HG03378 (cell line): ENCODE measurements around the gene RARS2.

ENCODE experiments used
- ATAC-seq: cut with Tn5 transposase; IDR thresholded peaks from one replicate; pipeline ENCODE4 v1.9.1; 2021; ENCODE audit warnings: mild to moderate bottlenecking, moderate library complexity; ENCODE audit not compliant: unreplicated experiment

The RARS2 gene

DNA sequence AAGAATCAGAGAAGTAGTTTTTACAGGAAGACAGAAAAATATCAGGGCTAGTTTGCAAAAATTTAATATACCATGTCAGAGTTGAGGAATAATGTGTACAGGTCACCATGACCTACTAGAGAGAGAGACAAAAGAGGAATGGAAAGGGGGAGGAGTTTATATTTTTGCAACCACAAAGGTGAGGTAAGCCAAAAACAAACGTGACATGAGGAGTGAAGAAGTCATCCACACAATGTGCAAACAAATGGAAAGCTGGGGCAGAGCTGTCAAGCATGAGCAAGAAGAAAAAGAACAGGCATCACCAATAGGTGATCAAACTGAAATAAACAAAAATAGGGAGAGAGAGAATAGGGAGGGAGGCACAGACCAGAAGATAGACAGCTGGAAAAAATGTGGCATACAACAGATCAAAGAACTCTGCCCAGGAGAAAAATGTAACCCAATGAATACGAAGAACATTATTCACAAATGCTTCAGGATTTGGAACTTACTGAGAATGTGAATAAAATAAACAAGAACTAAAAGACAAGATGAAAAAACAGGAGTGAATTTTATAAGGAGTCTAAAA lies 15.5 kb downstream of the RARS2 start:
- no peak for ATAC-seq

DNA sequence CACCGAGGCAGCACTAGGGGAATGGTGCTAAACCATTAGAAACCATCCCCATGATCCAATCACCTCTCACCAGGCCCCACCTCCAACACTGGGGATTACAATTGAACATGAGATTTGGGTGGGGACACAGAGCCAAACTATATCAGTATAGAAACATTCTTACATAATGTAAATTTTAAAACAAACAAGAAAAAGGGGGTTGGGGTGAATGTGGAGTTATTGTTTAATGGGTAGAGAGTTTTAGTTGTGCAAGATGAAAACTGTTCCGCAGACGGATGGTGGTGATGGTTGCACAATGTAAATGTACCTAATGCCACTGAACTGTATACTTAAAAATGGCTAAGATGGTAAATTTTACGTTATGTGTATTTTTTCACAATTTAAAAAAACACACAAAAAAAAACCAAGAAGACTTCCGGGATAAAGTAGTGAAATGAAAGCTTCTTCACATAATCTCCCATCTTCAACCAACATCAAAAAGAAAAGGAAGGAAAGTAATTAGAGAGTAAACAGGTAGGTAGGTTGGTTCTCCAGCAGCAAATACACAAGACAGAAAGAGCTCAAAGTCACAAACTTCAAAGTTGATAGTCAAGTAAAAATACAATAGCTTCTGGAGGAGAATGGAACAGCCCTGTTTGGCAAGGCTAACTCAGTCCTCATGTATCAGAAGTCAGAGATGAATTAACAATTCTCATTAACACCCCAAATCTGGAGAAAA lies 16.3 kb downstream of the RARS2 start:
- ATAC-seq, result no peak

- ATAC-seq, result no peak
These were observed 16.9 kb downstream of the RARS2 start for GRCh38 chr6:87572883-87573282.

DNA sequence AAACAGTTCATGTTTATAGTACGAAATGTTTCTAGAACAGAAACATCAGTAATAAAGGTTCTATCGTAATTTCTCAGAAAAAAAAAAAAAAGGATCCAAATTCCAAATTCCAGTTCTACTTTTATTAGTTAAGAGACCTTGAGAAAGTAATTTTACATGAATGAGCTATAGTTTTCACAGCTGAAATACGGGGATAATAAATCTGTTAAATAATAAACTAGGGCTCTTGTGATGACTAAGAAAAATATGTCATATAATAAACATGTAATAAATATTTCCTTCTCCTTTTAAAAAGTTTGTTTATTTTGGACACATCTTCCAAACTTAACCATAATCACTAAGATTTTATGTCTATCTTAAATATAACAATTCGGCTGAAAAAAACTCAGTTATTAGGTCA lies 17.8 kb downstream of the RARS2 start:
- no peak for ATAC-seq

DNA sequence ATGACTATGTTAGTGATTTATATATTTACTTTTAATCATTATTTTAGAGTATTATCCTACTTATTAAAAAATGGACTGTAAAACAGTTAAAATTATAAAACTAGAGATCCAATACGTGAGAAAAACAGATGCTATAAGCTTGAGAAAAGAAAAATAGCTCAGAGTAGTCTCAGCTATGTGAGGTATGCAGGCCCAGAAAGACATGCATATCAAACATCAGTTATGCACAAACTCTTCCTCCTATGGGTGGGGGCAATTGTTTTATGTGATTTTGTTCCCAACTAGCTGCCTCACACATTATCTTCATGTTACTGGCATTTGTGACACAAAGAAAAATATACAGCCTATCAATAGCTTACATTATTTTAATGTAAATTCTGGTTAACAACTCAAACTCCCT lies 28.8 kb downstream of the RARS2 start:
- no peak for ATAC-seq

DNA sequence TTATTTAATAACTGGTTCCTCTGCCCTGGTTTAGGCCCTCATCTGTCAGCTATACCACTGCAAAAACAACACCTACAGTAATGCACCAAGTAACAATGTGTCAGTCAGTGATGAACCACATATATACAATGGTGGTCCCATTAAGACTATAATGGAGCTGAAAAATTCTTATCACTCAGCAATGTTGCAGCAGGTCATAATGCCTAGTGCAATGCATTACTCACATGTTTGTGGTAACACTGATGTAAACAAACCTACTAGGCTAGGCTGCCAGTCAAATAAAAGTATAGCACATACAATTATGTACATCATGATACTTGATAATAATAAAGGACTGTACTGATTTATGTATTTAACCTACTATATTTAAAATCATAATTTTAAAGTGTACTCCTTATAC lies 31.3 kb downstream of the RARS2 start:
- ATAC-seq, result no peak

- no peak for ATAC-seq
These were observed 34.3 kb downstream of the RARS2 start for GRCh38 chr6:87555506-87555905.

GRCh38 chr6:87553159-87553765 lies 36.5 kb downstream of the RARS2 start:
- ATAC-seq, result no peak

DNA sequence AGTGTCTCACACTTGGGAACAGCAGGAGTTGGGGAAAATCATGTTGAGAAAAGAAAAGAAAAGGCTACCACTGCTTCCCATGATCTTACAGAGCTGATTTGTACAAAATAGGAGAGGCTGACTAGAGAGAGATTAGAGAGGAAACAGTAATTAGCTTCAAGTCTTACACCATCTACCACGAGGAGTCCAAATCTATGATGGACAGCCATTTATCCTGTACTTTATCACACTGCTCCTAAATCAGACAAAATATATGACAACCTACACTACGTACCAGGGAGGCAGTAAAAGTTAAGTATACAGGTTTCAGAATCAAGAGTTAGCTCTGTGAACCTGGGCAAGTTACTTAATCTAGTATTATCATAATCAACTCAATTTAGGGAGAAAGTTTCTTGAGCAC lies 38.0 kb downstream of the RARS2 start:
- ATAC-seq, result no peak

DNA sequence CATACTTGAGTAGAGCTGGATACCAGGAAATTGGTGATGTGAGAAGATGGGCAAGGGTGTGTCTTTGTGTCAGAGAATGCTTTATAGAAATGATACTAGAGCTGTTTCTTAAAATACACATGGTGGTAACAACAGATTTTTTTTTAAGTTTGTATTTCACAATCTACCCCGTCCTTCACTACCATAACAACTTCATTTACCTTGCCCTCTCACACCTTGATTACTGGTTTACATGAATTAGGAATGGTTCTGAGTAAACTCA lies 45.4 kb downstream of the RARS2 start:
- ATAC-seq, result no peak

DNA sequence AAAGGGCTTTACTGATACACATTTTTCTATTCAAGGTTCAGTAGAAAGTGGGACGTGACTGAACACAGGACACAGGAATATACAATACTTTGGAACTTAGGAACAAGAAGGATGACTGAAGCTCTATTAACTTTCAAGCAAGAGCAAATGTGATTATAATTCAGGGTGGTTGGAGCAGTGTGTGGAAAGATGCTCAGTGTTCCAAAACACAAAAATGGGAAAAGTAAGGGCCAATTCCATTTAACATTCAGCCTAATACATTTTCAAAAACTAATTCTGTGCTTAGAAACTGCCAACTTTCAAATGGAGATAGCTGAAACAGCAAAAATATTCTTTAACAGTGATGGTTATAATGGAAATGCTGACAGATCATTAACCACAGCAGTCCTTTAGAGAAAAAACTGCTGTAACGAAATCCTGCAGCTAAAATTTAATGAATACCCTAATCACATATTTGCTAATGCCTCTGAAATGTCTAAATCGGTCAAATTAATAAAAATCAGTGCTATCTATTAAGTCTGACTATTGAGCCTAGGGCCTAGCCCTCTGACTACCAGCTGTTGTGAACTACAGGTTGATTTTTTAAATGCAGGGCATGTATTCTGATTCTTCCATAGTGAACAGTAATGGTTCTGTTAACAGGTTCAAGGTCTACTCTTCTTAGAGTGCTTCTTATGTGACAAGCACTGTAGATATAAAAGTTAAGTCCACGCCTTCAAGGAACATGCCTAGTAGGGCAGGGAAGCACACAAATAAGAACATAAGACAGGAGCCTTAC lies 45.9 kb downstream of the RARS2 start:
- ATAC-seq, result no peak

GRCh38 chr6:87541744-87542143 lies 48.0 kb downstream of the RARS2 start:
- ATAC-seq, result no peak

- ATAC-seq, result no peak
These were observed 48.7 kb downstream of the RARS2 start for GRCh38 chr6:87541041-87541440.

DNA sequence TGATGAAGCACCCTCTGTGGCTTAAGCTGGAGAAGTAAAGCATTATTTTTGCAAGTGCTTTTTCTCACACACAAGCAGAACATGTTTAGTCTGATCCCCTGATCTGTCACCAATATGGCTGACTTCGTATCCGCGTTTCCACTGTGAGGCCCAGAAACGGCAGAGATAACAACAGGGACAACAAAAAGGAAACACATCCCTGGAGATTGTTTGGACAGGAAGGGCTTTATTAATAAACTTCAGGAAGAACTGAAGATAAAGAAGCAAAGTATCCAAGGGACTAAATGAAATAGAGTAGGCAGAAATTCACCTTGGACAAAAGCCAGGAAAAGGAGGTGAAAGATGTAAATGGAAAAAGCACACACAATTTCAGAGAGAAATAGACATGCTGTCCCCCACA lies 49.2 kb downstream of the RARS2 start:
- ATAC-seq, result no peak

- ATAC-seq, result no peak
These were observed 50.2 kb downstream of the RARS2 start for GRCh38 chr6:87539554-87539953.

DNA sequence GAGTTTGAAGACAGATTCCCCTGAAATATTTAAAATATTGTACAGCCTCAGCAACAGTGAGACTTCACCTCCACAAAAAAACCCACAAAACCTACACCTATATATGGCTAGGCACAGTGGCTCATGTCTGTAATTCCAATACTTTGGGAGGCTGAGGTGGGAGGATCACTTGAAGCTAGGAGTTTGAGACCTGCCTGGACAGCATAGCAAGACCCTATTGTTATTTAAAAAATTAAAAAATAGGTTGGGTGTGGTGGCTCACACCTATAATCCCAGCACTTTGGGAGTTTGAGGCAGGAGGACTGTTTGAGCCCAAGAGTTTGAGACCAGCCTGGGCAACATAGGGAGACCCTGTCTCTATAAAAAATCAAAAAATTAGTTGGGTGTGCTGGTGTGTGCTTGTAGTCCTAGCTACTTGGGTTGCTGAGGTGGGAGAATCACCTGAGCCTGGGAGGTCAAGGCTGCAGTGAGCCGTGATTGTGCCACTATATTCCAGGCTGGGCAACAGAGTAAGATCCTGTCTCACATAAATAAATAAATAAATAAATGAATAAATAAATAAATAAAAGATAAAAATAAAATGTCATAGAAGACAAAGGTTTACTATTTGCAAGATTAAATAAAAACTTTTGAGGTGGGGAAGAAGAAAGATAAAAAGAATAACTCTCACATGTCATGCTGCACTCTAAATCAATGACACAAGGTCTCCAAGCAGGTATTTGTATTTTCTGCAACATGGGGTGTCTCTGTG lies 51.1 kb downstream of the RARS2 start:
- ATAC-seq, result no peak

- no peak for ATAC-seq
These were observed 55.3 kb downstream of the RARS2 start for GRCh38 chr6:87534377-87535047.

DNA sequence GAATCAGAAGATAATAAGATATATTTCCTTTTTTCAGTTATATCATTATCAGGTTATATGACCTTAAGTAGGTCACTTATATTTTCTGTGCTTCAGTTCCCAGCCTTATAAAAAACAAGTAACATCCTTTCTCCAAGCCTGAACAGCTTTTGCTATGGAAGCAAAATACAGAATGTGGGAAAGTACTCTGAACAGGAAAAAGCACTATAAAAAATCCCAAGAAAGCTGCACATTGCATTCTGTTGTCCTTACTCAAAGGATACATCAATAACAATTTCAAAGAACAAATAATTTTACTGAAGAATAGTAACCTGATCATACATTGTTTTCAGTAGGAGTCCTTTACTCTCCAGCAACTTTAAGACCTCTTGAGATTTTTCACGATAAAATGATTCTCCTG lies 60.6 kb downstream of the RARS2 start:
- no peak for ATAC-seq

GRCh38 chr6:87522686-87523085 lies 67.1 kb downstream of the RARS2 start:
- ATAC-seq, result no peak

DNA sequence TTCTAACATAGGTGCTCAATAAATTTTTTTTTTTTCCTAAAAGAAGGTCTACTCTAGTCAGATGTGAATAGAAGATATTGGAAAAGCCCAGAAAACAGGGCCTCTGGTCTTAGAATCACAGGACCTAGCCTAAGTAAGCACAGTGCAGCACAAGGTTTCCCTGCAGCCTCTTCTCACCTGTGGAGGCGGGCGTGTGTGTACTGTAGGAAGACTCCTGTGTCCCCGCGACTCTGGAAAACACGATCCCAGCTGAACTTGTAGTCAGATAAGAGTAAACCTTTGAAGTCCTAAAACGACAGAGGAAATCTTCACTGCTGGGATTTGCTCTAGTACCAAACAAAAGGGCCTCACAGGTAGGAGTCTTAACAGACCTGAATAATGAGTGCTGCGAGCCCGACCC lies 71.3 kb downstream of the RARS2 start:
- no peak for ATAC-seq

GRCh38 chr6:87514831-87515230 lies 75.0 kb downstream of the RARS2 start:
- ATAC-seq, result no peak
